A549 (cell line): Measurements from ENCODE around the gene PSMD1. TPM values are rescaled to one million over a fixed set of nuclear protein-coding genes. Genes with fewer than 3 reads are reported as not detected.
"Not testable (repeated sequence)": the region's sequence is repeated elsewhere in the genome, so short reads cannot be mapped to it uniquely, and the experiment has no call there.

Experiments
- ATAC-seq, 2 experiments: fragments of 200-7000 bp in 1 of 2; fragments of >200 bp in 1 of 2; cut with Nextera tagmentation in 1 of 2; cut with Tn5 transposase in 1 of 2; 3 replicates each; pipeline versions ENCODE4 v1.8.0 to v1.9.1; 2018 to 2020; ENCODE audit warnings: mild to moderate bottlenecking in 1 of 2, moderate library complexity in 1 of 2
- CTCF ChIA-PET: fragments of 300-600 bp; sonication (Branson Sonifier 250); formaldehyde crosslinking; extraction: SDS; loops from one replicate; lab custom pipeline; 2021; ENCODE audit warnings: antibody characterized with exemption, inconsistent platforms; lab: Yijun Ruan, JAX
- POLR2A ChIA-PET: fragments of 350-600 bp; formaldehyde crosslinking; extraction: SDS; loops from one replicate; lab custom pipeline; 2021; ENCODE audit warnings: antibody characterized with exemption, inconsistent platforms; lab: Yijun Ruan, JAX
- DNase-seq, 2 experiments: peaks; one replicate each; pipeline versions ENCODE4 v3.0.0 to v3.0.0-alpha.2; 2011 to 2016; ENCODE audit warnings: low read depth in 1 of 2, low spot score in 1 of 2
- FAIRE-seq: peaks from 2 replicates; lab custom pipeline; 2011; peaks lifted over from hg19 to GRCh38; lab: Jason Lieb, UNC
- H3K27ac ChIP-seq, 2 experiments: fragments of >200 bp; sonication (Bioruptor Twin); formaldehyde crosslinking; 3 replicates each; pipeline ENCODE4 v1.5.1; 2016 to 2017
- H3K4me1 ChIP-seq: fragments of >200 bp; sonication (Bioruptor Twin); formaldehyde crosslinking; 3 replicates; pipeline ENCODE4 v1.6.1; 2016
- H3K4me2 ChIP-seq: fragments of >200 bp; sonication (Bioruptor Twin); formaldehyde crosslinking; 3 replicates; pipeline ENCODE4 v1.6.1; 2016
- H3K4me3 ChIP-seq: fragments of >200 bp; sonication (Bioruptor Twin); formaldehyde crosslinking; 3 replicates; pipeline ENCODE4 v1.5.1; 2016
- H3K9me3 ChIP-seq: fragments of >200 bp; sonication (Bioruptor Twin); formaldehyde crosslinking; 3 replicates; pipeline ENCODE4 v1.6.1; 2016
- BHLHE40 ChIP-seq: IDR thresholded peaks from 2 replicates; pipeline ENCODE4 v1.6.1; 2012; ENCODE audit warnings: low read depth, low read length, inconsistent platforms
- CBX2 ChIP-seq: fragments of 200-600 bp; sonication (generic); IDR thresholded peaks from 2 replicates; pipeline ENCODE4 v1.6.1; 2016; ENCODE audit warnings: low read depth, mild to moderate bottlenecking, borderline replicate concordance
- CBX8 ChIP-seq: fragments of 200-600 bp; sonication (generic); IDR thresholded peaks from 2 replicates; pipeline ENCODE4 v1.6.1; 2016
- CEBPB ChIP-seq, 2 experiments: fragments of >200 bp in 1 of 2; sonication (Bioruptor Twin) in 1 of 2; formaldehyde crosslinking in 1 of 2; IDR thresholded peaks; 2 replicates each; pipeline ENCODE4 v1.6.1; 2012 to 2016
- CHD2 ChIP-seq: fragments of 150-350 bp; IDR thresholded peaks from 2 replicates; pipeline ENCODE4 v1.6.1; 2014; ENCODE audit warnings: low read length; ENCODE audit not compliant: partially characterized antibody
- EHF ChIP-seq: fragments of 250-450 bp; sonication (Bioruptor Pico); IDR thresholded peaks from 2 replicates; pipeline ENCODE4 v1.5.0; 2020; ENCODE audit warnings: mild to moderate bottlenecking
- FOSB ChIP-seq: fragments of 250-450 bp; sonication (Bioruptor Pico); IDR thresholded peaks from 2 replicates; pipeline ENCODE4 v1.5.0; 2020; ENCODE audit warnings: mild to moderate bottlenecking, moderate library complexity
- FOXS1 ChIP-seq: fragments of 250-450 bp; sonication (Bioruptor Pico); IDR thresholded peaks from 2 replicates; pipeline ENCODE4 v1.5.0; 2020; ENCODE audit warnings: mild to moderate bottlenecking, moderate library complexity
- GATA3 ChIP-seq: IDR thresholded peaks from 2 replicates; pipeline ENCODE4 v1.6.1; 2012; ENCODE audit warnings: borderline replicate concordance
- HEYL ChIP-seq: fragments of 250-450 bp; sonication (Bioruptor Pico); IDR thresholded peaks from 2 replicates; pipeline ENCODE4 v1.8.0; 2021; ENCODE audit warnings: mild to moderate bottlenecking, moderate library complexity
- HOXB13 ChIP-seq: fragments of 250-450 bp; sonication (Bioruptor Pico); IDR thresholded peaks from 2 replicates; pipeline ENCODE4 v1.5.0; 2020; ENCODE audit warnings: low read depth, mild to moderate bottlenecking, moderate library complexity
- HOXB5 ChIP-seq: fragments of 250-450 bp; sonication (Bioruptor Pico); IDR thresholded peaks from 2 replicates; pipeline ENCODE4 v1.5.0; 2020; ENCODE audit warnings: mild to moderate bottlenecking, moderate library complexity
- KDM5A ChIP-seq: fragments of 200-600 bp; sonication (generic); IDR thresholded peaks from 2 replicates; pipeline ENCODE4 v1.6.1; 2016; ENCODE audit warnings: antibody characterized with exemption, mild to moderate bottlenecking
- MAX ChIP-seq: IDR thresholded peaks from 2 replicates; pipeline ENCODE4 v1.6.1; 2012
- MAZ ChIP-seq: fragments of 150-350 bp; IDR thresholded peaks from 2 replicates; pipeline ENCODE4 v1.6.1; 2014; ENCODE audit warnings: antibody characterized with exemption, low read depth, low read length, borderline replicate concordance
- NFE2L2 ChIP-seq: fragments of 150-350 bp; conservative IDR thresholded peaks from 2 replicates; pipeline ENCODE4 v1.6.1; 2014; ENCODE audit warnings: low read length
- NPAS2 ChIP-seq: fragments of 250-450 bp; sonication (Bioruptor Pico); IDR thresholded peaks from 2 replicates; pipeline ENCODE4 v1.8.0; 2022; ENCODE audit warnings: mild to moderate bottlenecking, moderate library complexity, borderline replicate concordance
- NR3C1 ChIP-seq: fragments of >200 bp; sonication (Bioruptor Twin); formaldehyde crosslinking; IDR thresholded peaks from 3 replicates; pipeline ENCODE4 v1.6.1; 2017
- POLR2A ChIP-seq: IDR thresholded peaks from 2 replicates; pipeline ENCODE4 v1.6.1; 2012; ENCODE audit warnings: mild to moderate bottlenecking, low read length
- RFX5 ChIP-seq: fragments of 450-650 bp; IDR thresholded peaks from 2 replicates; pipeline ENCODE4 v1.7.1; 2014; ENCODE audit warnings: antibody characterized with exemption, mild to moderate bottlenecking, moderate library complexity
- TFCP2L1 ChIP-seq: fragments of 250-450 bp; sonication (Bioruptor Pico); IDR thresholded peaks from 2 replicates; pipeline ENCODE4 v1.5.0; 2021; ENCODE audit warnings: mild to moderate bottlenecking
- USF2 ChIP-seq: fragments of 450-650 bp; IDR thresholded peaks from 2 replicates; pipeline ENCODE4 v1.6.1; 2014; ENCODE audit warnings: antibody characterized with exemption
- ZC3H11A ChIP-seq: fragments of 450-650 bp; IDR thresholded peaks from 2 replicates; pipeline ENCODE4 v1.6.1; 2014; ENCODE audit warnings: antibody characterized with exemption, mild to moderate bottlenecking
- ZFP36 ChIP-seq: fragments of 450-650 bp; IDR thresholded peaks from 2 replicates; pipeline ENCODE4 v1.6.1; 2014; ENCODE audit warnings: borderline replicate concordance; ENCODE audit not compliant: partially characterized antibody
- ZSCAN20 ChIP-seq: fragments of 250-450 bp; sonication (Bioruptor Pico); IDR thresholded peaks from 2 replicates; pipeline ENCODE4 v1.8.0; 2022; ENCODE audit warnings: mild to moderate bottlenecking, moderate library complexity
- WGBS: methylation state at CpG from one replicate; pipeline ENCODE4 v1.1.6; 2017; ENCODE audit errors: missing lambda C conversion rate; 5-methylcytosine and 5-hydroxymethylcytosine counted together
- polyA plus RNA-seq, 4 experiments: library from polyadenylated mRNA; depleted of rRNA in 3 of 4; stranded (reverse); fragments of >200 nt; fragmentation: RNase III in 1 of 4; extraction: RNeasy Plus Mini Kit Qiagen cat#74134 plus additional on column Dnase treatment in 1 of 4; gene quantifications; 2 replicates in 3 of 4; 3 replicates in 1 of 4; pipeline ENCODE4 v1.2.3, GENCODE V29; 2011 to 2017
- TF ChIP-seq, protein P1 (sequence below): IDR thresholded peaks from 2 replicates; pipeline ENCODE4 v1.6.1; 2012

Gene PSMD1
- polyA plus RNA-seq, 2 of the 4 experiments (the other 2 are of a cell fraction) = 122 to 248 TPM

- no peaks in the 10 kb centered on the region for H3K9me3 ChIP-seq
- CTCF ChIA-PET = interaction anchor here (0.9 to 1.9 kb wide), 6 partner anchors 13 to 286 kb away, joined by 3 to 6 read pairs (median 4); no protein-coding TSS in a partner anchor
- ATAC-seq = no peak
- DNase-seq = no peak
- no peak overlapping the region for H3K4me2 ChIP-seq
- H3K27ac ChIP-seq = no peak overlapping the region
- 81% methylated on average over 5 of the region's 5 CpGs for WGBS
- no peak overlapping the region for H3K4me3 ChIP-seq
- no peak for TF ChIP-seq EHF (CRISPR knock-in tag)
- TF ChIP-seq NR3C1 = no peak
- TF ChIP-seq CHD2 = no peak
- TF ChIP-seq RFX5 = no peak
- no peak for TF ChIP-seq ZFP36
- no peak for TF ChIP-seq HEYL (CRISPR knock-in tag)
- TF ChIP-seq ZC3H11A = no peak
- no peak for TF ChIP-seq FOSB (CRISPR knock-in tag)
- no peak for TF ChIP-seq MAX
- no peak for TF ChIP-seq MAZ
- no peak for TF ChIP-seq BHLHE40
- no peak for TF ChIP-seq CBX8
- TF ChIP-seq GATA3 = no peak
- TF ChIP-seq CEBPB (IDR thresholded peaks at IDR 0.05) = no peak
- no peak for TF ChIP-seq NPAS2
- no peak for TF ChIP-seq POLR2A
- TF ChIP-seq, all 56 proteins: peak for 0
- POLR2A ChIA-PET = no interaction called here
- peaks cover 14% of the 10 kb centered on the region for H3K4me1 ChIP-seq
- FAIRE-seq = no peak
These were observed 139.9 kb downstream of the PSMD1 start for GRCh38 chr2:231196592-231196991.

GRCh38 chr2:231197196-231197595 is 140.5 kb downstream of the PSMD1 start:
- CTCF ChIA-PET = interaction anchor here (1.0 to 1.9 kb wide), 6 partner anchors 14 to 215 kb away, joined by 3 to 6 read pairs (median 4); no protein-coding TSS in a partner anchor
- FAIRE-seq, ATAC-seq, H3K27ac ChIP-seq, DNase-seq, H3K4me3 ChIP-seq, H3K9me3 ChIP-seq, POLR2A ChIA-PET: not testable (repeated sequence)
- WGBS = 82% methylated on average over 7 of the region's 7 CpGs
- Histone ChIP-seq H3K4me2 (peak overlapping the region; percentile 94), H3K4me1 (peaks cover 14% of the 10 kb centered on the region)

DNA sequence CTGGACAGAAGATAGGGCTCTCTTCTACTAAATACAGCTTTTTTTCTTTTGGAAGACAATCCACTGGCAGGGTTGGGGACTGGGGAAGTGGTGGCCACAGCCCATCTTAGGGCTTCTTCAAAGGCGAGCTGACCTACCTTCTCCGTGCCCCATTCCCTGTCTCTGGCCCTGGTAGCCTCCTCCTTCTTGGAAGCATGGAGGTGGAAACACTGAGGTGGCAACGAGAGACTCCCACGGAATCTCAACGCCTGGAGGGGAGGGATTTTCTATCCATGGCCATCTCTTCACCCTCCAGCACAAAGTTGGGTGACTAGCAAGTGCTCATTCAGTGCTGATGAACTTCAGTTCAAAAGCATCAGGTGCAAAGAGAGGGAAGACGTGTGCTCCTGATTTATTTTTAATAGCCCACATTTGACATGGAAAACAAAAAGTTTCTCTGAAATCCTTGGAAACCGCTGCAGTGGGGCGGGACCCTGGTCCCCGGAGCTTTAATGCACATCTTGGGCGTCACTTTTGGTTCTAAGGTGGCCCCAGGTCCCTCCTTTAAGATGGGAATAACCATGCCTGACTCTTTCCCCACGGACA is 141.1 kb downstream of the PSMD1 start:
- H3K27ac ChIP-seq = peak overlapping the region; percentile 87 to 92
- ATAC-seq = peak; percentile 39 to 44; a peak in 5 of 6 replicates

More for the DNA sequence above, 141.1 kb downstream of the PSMD1 start:
- Histone ChIP-seq H3K4me2 (peak overlapping the region; percentile 94), H3K9me3 (no peaks in the 10 kb centered on the region), H3K4me1 (peaks cover 14% of the 10 kb centered on the region), H3K4me3 (peak overlapping the region; percentile 85)
- ChIA-PET POLR2A (interaction anchor here (1.7 kb wide), 1 partner anchor 14 kb away, joined by 3 read pairs; no protein-coding TSS in a partner anchor), CTCF (interaction anchor here (0.7 to 1.6 kb wide), 3 partner anchors 24 to 215 kb away, joined by 3 to 6 read pairs (median 3); no protein-coding TSS in a partner anchor)
- DNase-seq = no peak
- TF ChIP-seq, protein P1, sequence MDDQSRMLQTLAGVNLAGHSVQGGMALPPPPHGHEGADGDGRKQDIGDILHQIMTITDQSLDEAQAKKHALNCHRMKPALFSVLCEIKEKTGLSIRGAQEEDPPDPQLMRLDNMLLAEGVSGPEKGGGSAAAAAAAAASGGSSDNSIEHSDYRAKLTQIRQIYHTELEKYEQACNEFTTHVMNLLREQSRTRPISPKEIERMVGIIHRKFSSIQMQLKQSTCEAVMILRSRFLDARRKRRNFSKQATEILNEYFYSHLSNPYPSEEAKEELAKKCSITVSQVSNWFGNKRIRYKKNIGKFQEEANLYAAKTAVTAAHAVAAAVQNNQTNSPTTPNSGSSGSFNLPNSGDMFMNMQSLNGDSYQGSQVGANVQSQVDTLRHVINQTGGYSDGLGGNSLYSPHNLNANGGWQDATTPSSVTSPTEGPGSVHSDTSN = no peak
- TF ChIP-seq NFE2L2 = no peak
- TF ChIP-seq TFCP2L1 = no peak
- no peak for TF ChIP-seq CBX2
- TF ChIP-seq ZSCAN20 (CRISPR knock-in tag) = no peak
- no peak for TF ChIP-seq MAX
- no peak for TF ChIP-seq FOXS1
- no peak for TF ChIP-seq NPAS2
- no peak for TF ChIP-seq HOXB13
- no peak for TF ChIP-seq HOXB5 (CRISPR knock-in tag)
- TF ChIP-seq ZC3H11A = no peak
- TF ChIP-seq KDM5A = no peak
- no peak for TF ChIP-seq USF2
- no peak for TF ChIP-seq HEYL (CRISPR knock-in tag)
- no peak for FAIRE-seq
- 20% methylated on average over 11 of the region's 11 CpGs for WGBS
